NOMO-1 treated with dmso at 0.1 percent for 144 hours (cell line): ENCODE measurements around the gene UNC93B1.
"Not testable (repeated sequence)": the region's sequence is repeated elsewhere in the genome, so short reads cannot be mapped to it uniquely, and the experiment has no call there.

Source experiments
- DNase-seq: peaks from one replicate; lab custom pipeline; 2025; ENCODE audit not compliant: unreplicated experiment; lab: John Stamatoyannopoulos, UW

The UNC93B1 gene

GRCh38 chr11:68010090-68011041, 6.5 kb upstream of the UNC93B1 start, which contains the start of gene ALDH3B1:
Gene ALDH3B1, plus strand, starts transcription at chr11:68010327. Its CDS starts 4,971 bp downstream, at chr11:68015298.
- DNase-seq, result peak; percentile 96

GRCh38 chr11:68009391-68010089, 5.6 kb upstream of the UNC93B1 start:
- peak; percentile 60 for DNase-seq

- DNase-seq, result no peak
Observed at GRCh38 chr11:68008381-68009337, 4.8 kb upstream of the UNC93B1 start.

- DNase-seq, result no peak
Observed at GRCh38 chr11:68007498-68008380, 3.8 kb upstream of the UNC93B1 start.

GRCh38 chr11:68006606-68007166, 2.8 kb upstream of the UNC93B1 start:
- no peak for DNase-seq

GRCh38 chr11:68004551-68005335, 846 bp upstream of the UNC93B1 start:
- no peak for DNase-seq

- DNase-seq, result peak; percentile 34
Observed at GRCh38 chr11:68002938-68003845, 705 bp downstream of the UNC93B1 start.

- peak; percentile 62 for DNase-seq
Observed at GRCh38 chr11:68002575-68002937, 1.3 kb downstream of the UNC93B1 start.

GRCh38 chr11:67999704-68000103, 4.2 kb downstream of the UNC93B1 start:
- no peak for DNase-seq

- DNase-seq, result no peak
Observed at GRCh38 chr11:67999201-67999629, 4.7 kb downstream of the UNC93B1 start.

GRCh38 chr11:67998150-67999045, 5.5 kb downstream of the UNC93B1 start:
- no peak for DNase-seq

- DNase-seq, result no peak
Observed at GRCh38 chr11:67997475-67997921, 6.4 kb downstream of the UNC93B1 start.

GRCh38 chr11:67996622-67997474, 7.0 kb downstream of the UNC93B1 start:
- peak; percentile 90 for DNase-seq

GRCh38 chr11:67996051-67996450, 7.8 kb downstream of the UNC93B1 start:
- no peak for DNase-seq

GRCh38 chr11:67995579-67995978, 8.3 kb downstream of the UNC93B1 start:
- not testable (repeated sequence) for DNase-seq

GRCh38 chr11:67995129-67995528, 8.8 kb downstream of the UNC93B1 start:
- DNase-seq, result not testable (repeated sequence)
